Adrenal gland (tissue), 5 donors: ENCODE measurements around the gene CLCN7.

ENCODE experiments used
- POLR2A ChIP-seq, 2 donors: fragments of 450-650 bp; IDR thresholded peaks; one replicate each; pipeline ENCODE4 v1.6.1; 2017; ENCODE audit warnings: antibody characterized with exemption in 2 of 2, mild to moderate bottlenecking in 2 of 2, moderate library complexity in 1 of 2
- TF ChIP-seq, protein P1 (sequence below), 6 experiments: fragments of 450-650 bp in 4 of 6; fragments of 200-600 bp in 2 of 6; sonication (generic) in 1 of 6; IDR thresholded peaks; 1 replicate in 5 of 6; 2 replicates in 1 of 6; pipeline versions ENCODE4 v1.5.1 to v1.8.0; 2016 to 2021; ENCODE audit warnings: antibody characterized with exemption in 6 of 6, mild to moderate bottlenecking in 2 of 6, moderate library complexity in 1 of 6
- donor health status: DM: no; HTN: no; CAD: no.

- TF ChIP-seq, protein P1, sequence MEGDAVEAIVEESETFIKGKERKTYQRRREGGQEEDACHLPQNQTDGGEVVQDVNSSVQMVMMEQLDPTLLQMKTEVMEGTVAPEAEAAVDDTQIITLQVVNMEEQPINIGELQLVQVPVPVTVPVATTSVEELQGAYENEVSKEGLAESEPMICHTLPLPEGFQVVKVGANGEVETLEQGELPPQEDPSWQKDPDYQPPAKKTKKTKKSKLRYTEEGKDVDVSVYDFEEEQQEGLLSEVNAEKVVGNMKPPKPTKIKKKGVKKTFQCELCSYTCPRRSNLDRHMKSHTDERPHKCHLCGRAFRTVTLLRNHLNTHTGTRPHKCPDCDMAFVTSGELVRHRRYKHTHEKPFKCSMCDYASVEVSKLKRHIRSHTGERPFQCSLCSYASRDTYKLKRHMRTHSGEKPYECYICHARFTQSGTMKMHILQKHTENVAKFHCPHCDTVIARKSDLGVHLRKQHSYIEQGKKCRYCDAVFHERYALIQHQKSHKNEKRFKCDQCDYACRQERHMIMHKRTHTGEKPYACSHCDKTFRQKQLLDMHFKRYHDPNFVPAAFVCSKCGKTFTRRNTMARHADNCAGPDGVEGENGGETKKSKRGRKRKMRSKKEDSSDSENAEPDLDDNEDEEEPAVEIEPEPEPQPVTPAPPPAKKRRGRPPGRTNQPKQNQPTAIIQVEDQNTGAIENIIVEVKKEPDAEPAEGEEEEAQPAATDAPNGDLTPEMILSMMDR (IDR thresholded peaks at IDR 0.05): no peak
- no peak for TF ChIP-seq POLR2A (IDR thresholded peaks at IDR 0.05)
Observed at GRCh38 chr16:1454561-1454960, 20.3 kb downstream of the CLCN7 start.
